HEK293 (cell line): Measurements from ENCODE around the gene FADS3.
A peak's percentile ranks its signal among the peaks of the same experiment; 100 is the strongest.

ENCODE experiments used
- CTCF ChIA-PET: fragments of 350-600 bp; formaldehyde crosslinking; extraction: SDS; loops from one replicate; lab custom pipeline; 2021; ENCODE audit warnings: antibody characterized with exemption; lab: Yijun Ruan, JAX
- POLR2A ChIA-PET: fragments of 300-600 bp; formaldehyde crosslinking; extraction: SDS; loops from one replicate; lab custom pipeline; 2020; ENCODE audit warnings: antibody characterized with exemption, inconsistent platforms; lab: Yijun Ruan, JAX
- H3K27ac ChIP-seq: fragments of 200-500 bp; sonication (Bioruptor generic); 2 replicates; pipeline ENCODE4 v1.5.1; 2014; ENCODE audit warnings: low read depth, low read length, control low read depth, inconsistent platforms; ENCODE audit errors: extremely low read depth
- H3K36me3 ChIP-seq, 2 experiments: fragments of 200-500 bp in 1 of 2; sonication (Bioruptor generic) in 1 of 2; 1 replicate in 1 of 2; 2 replicates in 1 of 2; pipeline ENCODE4 v1.5.1; 2014 to 2017; ENCODE audit warnings: inconsistent platforms in 2 of 2, low read length in 2 of 2; ENCODE audit not compliant: control insufficient read depth in 2 of 2, insufficient read depth in 1 of 2
- H3K4me1 ChIP-seq: fragments of 200-500 bp; sonication (Bioruptor generic); 2 replicates; pipeline ENCODE4 v1.5.1; 2014; ENCODE audit warnings: mild to moderate bottlenecking, low read length, inconsistent platforms; ENCODE audit not compliant: control insufficient read depth, insufficient read depth
- H3K4me3 ChIP-seq: 2 replicates; pipeline ENCODE4 v1.5.1; 2011; ENCODE audit warnings: low read depth, mild to moderate bottlenecking, control low read depth, low read length, moderate library complexity
- H3K9me3 ChIP-seq: fragments of 200-500 bp; sonication (Bioruptor generic); 2 replicates; pipeline ENCODE4 v1.5.1; 2014; ENCODE audit warnings: low read depth, low read length, inconsistent platforms; ENCODE audit not compliant: control insufficient read depth, insufficient read depth
- CTCF ChIP-seq: fragments of 450-650 bp; formaldehyde crosslinking; IDR thresholded peaks from 2 replicates; pipeline ENCODE4 v1.5.1; 2016; ENCODE audit warnings: missing biosample characterization, missing genetic modification characterization
- INSM2 ChIP-seq: fragments of 450-650 bp; formaldehyde crosslinking; IDR thresholded peaks from 2 replicates; pipeline ENCODE4 v1.5.1; 2016; ENCODE audit warnings: missing biosample characterization, missing genetic modification characterization
- KLF1 ChIP-seq: fragments of 450-650 bp; formaldehyde crosslinking; IDR thresholded peaks from 2 replicates; pipeline ENCODE4 v1.5.1; 2016; ENCODE audit warnings: missing biosample characterization, missing genetic modification characterization
- KLF10 ChIP-seq: fragments of 450-650 bp; IDR thresholded peaks from 2 replicates; pipeline ENCODE4 v1.5.1; 2018; ENCODE audit warnings: missing biosample characterization, mild to moderate bottlenecking, missing genetic modification characterization
- KLF17 ChIP-seq: fragments of 450-650 bp; formaldehyde crosslinking; IDR thresholded peaks from 2 replicates; pipeline ENCODE4 v1.5.1; 2016; ENCODE audit warnings: missing biosample characterization, missing genetic modification characterization
- RBAK ChIP-seq: fragments of 450-650 bp; formaldehyde crosslinking; IDR thresholded peaks from 2 replicates; pipeline ENCODE4 v1.5.1; 2016; ENCODE audit warnings: missing biosample characterization, missing genetic modification characterization
- REPIN1 ChIP-seq: fragments of 450-650 bp; formaldehyde crosslinking; IDR thresholded peaks from 2 replicates; pipeline ENCODE4 v1.5.1; 2017; ENCODE audit warnings: missing biosample characterization, missing genetic modification characterization, low read depth
- SCRT2 ChIP-seq: fragments of 450-650 bp; formaldehyde crosslinking; IDR thresholded peaks from 2 replicates; pipeline ENCODE4 v1.5.1; 2016; ENCODE audit warnings: missing biosample characterization, missing genetic modification characterization
- WT1 ChIP-seq: fragments of 450-650 bp; formaldehyde crosslinking; IDR thresholded peaks from 2 replicates; pipeline ENCODE4 v1.5.1; 2016; ENCODE audit warnings: missing biosample characterization, missing genetic modification characterization
- ZEB2 ChIP-seq: fragments of 450-650 bp; formaldehyde crosslinking; IDR thresholded peaks from 2 replicates; pipeline ENCODE4 v1.5.1; 2016; ENCODE audit warnings: missing biosample characterization, missing genetic modification characterization
- ZFP69B ChIP-seq: fragments of 450-650 bp; formaldehyde crosslinking; IDR thresholded peaks from 2 replicates; pipeline ENCODE4 v1.5.1; 2016; ENCODE audit warnings: missing biosample characterization, missing genetic modification characterization
- ZNF394 ChIP-seq: fragments of 450-650 bp; formaldehyde crosslinking; IDR thresholded peaks from 2 replicates; pipeline ENCODE4 v1.5.1; 2016; ENCODE audit warnings: missing biosample characterization, missing genetic modification characterization, mild to moderate bottlenecking, moderate library complexity, borderline replicate concordance
- ZNF473 ChIP-seq: fragments of 450-650 bp; formaldehyde crosslinking; IDR thresholded peaks from 2 replicates; pipeline ENCODE4 v1.5.1; 2017; ENCODE audit warnings: missing biosample characterization, missing genetic modification characterization
- ZNF571 ChIP-seq: fragments of 450-650 bp; formaldehyde crosslinking; IDR thresholded peaks from 2 replicates; pipeline ENCODE4 v1.5.0; 2017; ENCODE audit warnings: missing biosample characterization, missing genetic modification characterization
- ZNF658 ChIP-seq: fragments of 450-650 bp; formaldehyde crosslinking; IDR thresholded peaks from 2 replicates; pipeline ENCODE4; 2016; ENCODE audit warnings: missing biosample characterization, missing genetic modification characterization
- ZNF677 ChIP-seq: fragments of 450-650 bp; IDR thresholded peaks from 2 replicates; pipeline ENCODE4 v1.5.0; 2018; ENCODE audit warnings: missing biosample characterization, mild to moderate bottlenecking, missing genetic modification characterization, moderate library complexity
- ZNF76 ChIP-seq: fragments of 450-650 bp; formaldehyde crosslinking; IDR thresholded peaks from 2 replicates; pipeline ENCODE4; 2016; ENCODE audit warnings: low read depth, missing biosample characterization, missing genetic modification characterization, borderline replicate concordance
- ZNF837 ChIP-seq: fragments of 450-650 bp; formaldehyde crosslinking; IDR thresholded peaks from 2 replicates; pipeline ENCODE4 v1.5.1; 2016; ENCODE audit warnings: missing biosample characterization, missing genetic modification characterization
- ZSCAN23 ChIP-seq: fragments of 450-650 bp; formaldehyde crosslinking; IDR thresholded peaks from 2 replicates; pipeline ENCODE4 v1.5.1; 2016; ENCODE audit warnings: missing biosample characterization, missing genetic modification characterization

Gene FADS3

GRCh38 chr11:61923166-61924063, 32.1 kb upstream of the FADS3 start (continued):
- TF ChIP-seq ZSCAN23 (no peak), SCRT2 (tag by site-specific recombination) (no peak), ZNF473 (tag by site-specific recombination) (no peak), KLF10 (tag by site-specific recombination) (no peak), ZNF394 (no peak), ZFP69B (tag by site-specific recombination) (no peak)

GRCh38 chr11:61922539-61922938, 31.2 kb upstream of the FADS3 start:
- H3K4me1 ChIP-seq = no peaks in the 10 kb centered on the region
- H3K27ac ChIP-seq = no peak overlapping the region
- TF ChIP-seq ZNF571 (tag by site-specific recombination) (no peak), REPIN1 (tag by site-specific recombination) (no peak), KLF1 (peak; percentile 91), INSM2 (no peak), ZNF677 (no peak), KLF17 (tag by site-specific recombination) (peak; percentile 61; the same call in 1 of the 2 replicates), ZNF658 (tag by site-specific recombination) (no peak), ZEB2 (tag by site-specific recombination) (no peak), WT1 (tag by site-specific recombination) (peak; percentile 77)
- H3K36me3 ChIP-seq = no peaks in the 10 kb centered on the region
- H3K9me3 ChIP-seq = no peaks in the 10 kb centered on the region
- no peak overlapping the region for H3K4me3 ChIP-seq
- POLR2A ChIA-PET = interaction anchor here (0.9 kb wide), 1 partner anchor 19 kb away, joined by 3 read pairs; no protein-coding TSS in a partner anchor
- CTCF ChIA-PET = interaction anchor here (1.7 to 9.8 kb wide), 2 partner anchors 22 to 26 kb away, joined by 7 to 88 read pairs; no protein-coding TSS in a partner anchor

GRCh38 chr11:61921446-61921845, 30.1 kb upstream of the FADS3 start:
- no peak for TF ChIP-seq CTCF (tag by site-specific recombination)
- TF ChIP-seq RBAK (tag by site-specific recombination) = no peak
- no peak for TF ChIP-seq ZNF76 (tag by site-specific recombination)
- TF ChIP-seq ZNF837 (tag by site-specific recombination) = no peak
- TF ChIP-seq, all 188 proteins: peak for 0
- ChIA-PET CTCF (interaction anchor here (1.0 kb wide), 1 partner anchor 22 kb away, joined by 3 read pairs; no protein-coding TSS in a partner anchor), POLR2A (interaction anchor here (0.9 kb wide), 1 partner anchor 18 kb away, joined by 3 read pairs; no protein-coding TSS in a partner anchor)
- Histone ChIP-seq H3K4me1 (no peaks in the 10 kb centered on the region), H3K4me3 (no peak overlapping the region), H3K36me3 (no peaks in the 10 kb centered on the region), H3K9me3 (no peaks in the 10 kb centered on the region), H3K27ac (no peak overlapping the region)
